Daoy (cell line): ENCODE results near the gene CDC40. TPM values are rescaled to one million over a fixed set of nuclear protein-coding genes. Genes with fewer than 3 reads are reported as not detected.
A peak's percentile ranks its signal among the peaks of the same experiment; 100 is the strongest.
"Not testable (repeated sequence)": the region's sequence is repeated elsewhere in the genome, so short reads cannot be mapped to it uniquely, and the experiment has no call there.

Source experiments
- DNase-seq: peaks from one replicate; pipeline ENCODE4 v3.0.0-alpha.2; 2015; ENCODE audit warnings: low read depth
- total RNA-seq: library from RNA; depleted of rRNA; stranded (reverse); fragments of >200 nt; shearing (Covaris generic); gene quantifications from 2 replicates; pipeline ENCODE4 v1.2.3, GENCODE V29; 2014; rRNA removed

Gene CDC40
- total RNA-seq, 1 experiment from 2014 or later = 27.5 TPM

DNA sequence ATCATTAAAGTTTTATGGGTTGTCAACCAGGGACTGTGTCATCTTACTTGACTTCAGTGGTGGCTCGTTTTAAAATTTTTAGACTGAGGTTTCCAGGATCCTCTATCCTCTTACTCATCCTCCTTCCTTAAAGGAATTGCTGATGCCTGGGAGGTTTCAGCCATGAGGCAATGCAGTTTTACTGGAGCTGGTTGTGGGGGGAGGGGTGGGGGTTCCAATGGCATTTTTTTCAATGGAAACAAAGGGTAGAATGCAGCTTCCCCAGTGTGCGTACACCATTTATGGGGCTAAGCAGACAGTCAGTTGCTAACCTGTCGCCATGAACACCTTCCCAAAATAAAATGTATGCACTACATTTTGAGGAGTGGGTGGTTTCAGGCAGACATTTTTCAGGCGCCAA lies 89.9 kb downstream of the CDC40 start:
- peak; percentile 26 for DNase-seq

DNA sequence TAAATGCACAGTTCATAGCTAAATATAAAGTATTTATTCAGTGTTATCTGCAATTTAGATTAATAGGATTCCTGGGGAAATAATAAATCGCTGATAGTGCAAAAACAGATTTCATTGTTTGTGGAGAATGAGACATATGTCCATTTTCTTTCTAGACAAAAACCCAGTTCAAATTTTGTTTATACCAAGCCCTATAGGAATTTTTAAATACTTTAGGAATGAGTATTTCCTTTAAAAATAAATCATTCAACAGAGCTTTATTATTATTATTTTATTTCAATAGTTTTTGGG lies 91.5 kb downstream of the CDC40 start:
- no peak for DNase-seq

DNA sequence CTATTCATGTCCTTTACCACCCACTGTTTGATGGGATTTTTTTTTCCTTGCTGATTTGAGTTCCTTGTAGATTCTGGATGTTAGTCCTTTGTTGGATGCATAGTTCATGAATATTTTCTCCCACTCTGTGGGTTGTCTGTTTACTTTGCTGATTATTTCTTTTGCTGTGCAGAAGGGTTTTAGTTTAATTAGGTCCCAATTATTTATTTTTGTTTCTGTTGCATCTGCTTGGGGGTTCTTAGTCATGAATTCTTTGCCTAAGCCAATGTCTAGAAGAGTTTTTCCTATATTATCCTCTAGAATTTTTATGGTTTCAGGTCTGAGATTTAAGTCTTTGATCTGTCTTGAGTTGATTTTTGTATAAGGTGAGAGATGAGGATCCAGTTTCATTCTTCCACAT lies 92.6 kb downstream of the CDC40 start:
- DNase-seq = not testable (repeated sequence)

DNA sequence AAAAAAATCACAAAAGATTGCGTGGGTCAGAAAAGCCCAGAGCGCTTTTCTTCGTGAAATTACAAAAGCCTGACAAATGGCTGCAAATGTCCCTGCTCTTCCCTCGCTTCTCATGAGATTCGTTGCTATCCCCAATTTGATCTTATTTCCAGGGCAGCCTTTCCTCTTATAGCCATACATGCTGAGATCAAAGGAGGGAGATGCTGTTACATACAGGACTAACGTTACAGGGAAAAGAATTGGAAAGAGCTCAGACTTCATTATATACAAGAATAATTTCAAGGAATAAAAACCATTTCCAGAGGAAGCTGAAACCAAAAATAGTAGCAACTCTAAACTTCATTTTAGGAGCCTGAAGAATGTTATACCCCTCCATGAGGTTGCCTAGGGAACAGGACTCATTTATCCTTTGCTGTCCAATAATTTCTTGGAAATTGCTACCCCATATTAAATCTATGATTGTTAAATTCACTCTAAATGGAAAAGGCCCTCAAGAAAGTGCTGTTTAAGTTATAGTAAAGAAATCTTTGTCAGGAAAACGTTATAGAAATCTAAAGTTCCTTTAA lies 97.0 kb downstream of the CDC40 start:
- DNase-seq = no peak

Other genes starting within 250 kb of the CDC40 start
- not detected in 2 replicates for gene GPR6, start 202.1 kb upstream of the CDC40 start, total RNA-seq
- gene WASF1, start 757 bp upstream of the CDC40 start, total RNA-seq = 9.5 and 9.7 TPM in 2 replicates
- gene METTL24, start 177.9 kb downstream of the CDC40 start, total RNA-seq = not detected in 2 replicates
- gene DDO, start 235.1 kb downstream of the CDC40 start, total RNA-seq = 1.2 and 1.9 TPM in 2 replicates